T-helper 17 cell (primary cell): Measurements from ENCODE around the gene UBXN1. TPM values are rescaled to one million over a fixed set of nuclear protein-coding genes. Genes with fewer than 3 reads are reported as not detected.
A peak's percentile ranks its signal among the peaks of the same experiment; 100 is the strongest.
"Not testable (repeated sequence)": the region's sequence is repeated elsewhere in the genome, so short reads cannot be mapped to it uniquely, and the experiment has no call there.

Source experiments
- ATAC-seq: fragments of 150-1000 bp; cut with Tn5 transposase; 2 replicates; pipeline ENCODE4 v1.10.0; 2021; ENCODE audit warnings: mild to moderate bottlenecking, moderate library complexity
- DNase-seq, 3 donors: peaks; one replicate each; pipeline versions ENCODE4 v3.0.0 to v3.0.0-alpha.2; 2020 to 2021
- H3K9me3 ChIP-seq: one replicate; pipeline ENCODE4 v1.7.0; 2013; ENCODE audit warnings: low read length, mild to moderate bottlenecking; ENCODE audit not compliant: control insufficient read depth, poor library complexity, severe bottlenecking
- H3K27ac Mint-ChIP-seq: one replicate; pipeline ENCODE4 v1.8.0; 2022; ENCODE audit warnings: mild to moderate bottlenecking, moderate library complexity, mixed read lengths
- H3K27me3 Mint-ChIP-seq: one replicate; pipeline ENCODE4 v1.8.0; 2022; ENCODE audit warnings: mixed read lengths
- H3K36me3 Mint-ChIP-seq: one replicate; pipeline ENCODE4 v1.8.0; 2022; ENCODE audit warnings: low read depth, mixed read lengths
- H3K4me1 Mint-ChIP-seq: one replicate; pipeline ENCODE4 v1.8.0; 2022; ENCODE audit warnings: mild to moderate bottlenecking, mixed read lengths
- H3K4me3 Mint-ChIP-seq: one replicate; pipeline ENCODE4 v1.8.0; 2022; ENCODE audit warnings: mild to moderate bottlenecking, moderate library complexity, mixed read lengths
- total RNA-seq, 4 donors: library from RNA in 2 of 4; stranded (reverse) in 2 of 4; gene quantifications; one replicate each; pipeline ENCODE4 v1.2.3 and lab custom pipeline; 2022 to 2026

UBXN1 gene
- total RNA-seq, 2 donors from 2014 or later = 195 to 203 TPM

GRCh38 chr11:62705413-62705812, 26.5 kb upstream of the UBXN1 start:
- ATAC-seq (no peak), DNase-seq (no peak)
- Mint-ChIP-seq H3K27ac (peak overlapping the region; percentile 88), H3K27me3 (no peaks in the 10 kb centered on the region), H3K4me1 (peaks cover 29% of the 10 kb centered on the region), H3K36me3 (no peaks in the 10 kb centered on the region), H3K4me3 (peak overlapping the region; percentile 97)
- no peaks in the 10 kb centered on the region for H3K9me3 ChIP-seq

- not testable (repeated sequence) for DNase-seq, H3K36me3 Mint-ChIP-seq, ATAC-seq, H3K27me3 Mint-ChIP-seq, H3K9me3 ChIP-seq
- H3K4me3 Mint-ChIP-seq = peak overlapping the region; percentile 19
- peak overlapping the region; percentile 39 for H3K27ac Mint-ChIP-seq
- H3K4me1 Mint-ChIP-seq = peaks cover 21% of the 10 kb centered on the region
Observed at GRCh38 chr11:62703921-62704320, 25.0 kb upstream of the UBXN1 start.

DNA sequence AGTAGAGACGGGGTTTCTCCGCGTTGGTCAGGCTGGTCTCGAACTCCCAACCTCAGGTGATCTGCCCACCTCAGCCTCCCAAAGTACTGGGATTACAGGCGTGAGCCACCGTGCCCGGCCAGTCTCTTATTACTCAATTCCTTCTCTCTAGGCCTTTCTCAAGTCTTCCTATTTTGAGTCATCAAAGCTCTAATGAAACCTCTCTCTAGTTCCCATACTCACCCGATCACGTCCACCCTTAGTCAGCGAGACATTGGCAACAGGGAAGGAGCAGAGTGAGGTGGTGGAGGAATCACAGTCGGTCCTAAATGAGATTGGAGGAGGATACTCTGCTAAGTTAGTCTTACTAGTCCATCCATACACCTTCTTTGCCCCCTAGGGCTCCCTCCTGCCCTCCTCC, 23.4 kb upstream of the UBXN1 start:
- no peak overlapping the region for H3K4me3 Mint-ChIP-seq
- H3K36me3 Mint-ChIP-seq = no peaks in the 10 kb centered on the region
- H3K27me3 Mint-ChIP-seq = no peaks in the 10 kb centered on the region
- H3K9me3 ChIP-seq = no peaks in the 10 kb centered on the region
- DNase-seq (no peak), ATAC-seq (no peak)
- peaks cover 13% of the 10 kb centered on the region for H3K4me1 Mint-ChIP-seq
- no peak overlapping the region for H3K27ac Mint-ChIP-seq

DNA sequence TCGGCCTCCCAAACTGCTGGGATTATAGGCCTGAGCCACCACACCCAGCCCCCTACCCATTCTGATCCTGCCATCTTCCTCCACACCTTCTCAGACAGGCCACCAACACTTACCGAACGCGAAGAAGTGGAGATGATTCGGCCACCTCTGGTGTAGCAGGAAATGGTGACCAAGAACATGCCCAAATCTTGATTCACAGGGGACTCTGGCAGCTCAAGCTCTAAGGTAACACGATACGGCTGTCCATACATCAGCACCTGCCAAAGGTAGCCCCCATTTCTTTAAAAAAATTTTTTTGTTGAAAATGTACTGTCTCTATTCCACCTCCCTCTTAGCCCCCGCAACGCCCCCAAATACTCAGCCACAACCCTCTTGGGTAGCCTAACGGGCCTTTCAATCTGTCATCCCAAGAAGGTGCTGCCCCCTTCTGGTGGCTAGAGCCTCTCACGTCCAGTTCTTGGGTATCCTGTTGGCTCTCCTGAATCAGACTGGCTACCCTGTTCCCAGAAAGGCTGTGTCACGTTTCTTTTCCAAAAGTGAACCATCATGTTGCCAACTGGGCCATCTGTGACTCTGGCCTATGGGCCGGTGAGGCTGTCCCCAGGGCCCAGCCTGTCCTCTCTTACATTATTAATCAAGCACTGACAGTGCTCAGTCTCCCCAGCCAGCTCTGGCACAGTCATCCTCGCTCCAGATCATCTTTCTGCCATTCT, 15.7 kb upstream of the UBXN1 start:
- Mint-ChIP-seq H3K4me3 (no peak overlapping the region), H3K27me3 (no peaks in the 10 kb centered on the region), H3K36me3 (peaks cover 3% of the 10 kb centered on the region), H3K27ac (no peak overlapping the region), H3K4me1 (peaks cover 7% of the 10 kb centered on the region)
- no peaks in the 10 kb centered on the region for H3K9me3 ChIP-seq
- peak; percentile 59 to 70 (median 61) for DNase-seq
- ATAC-seq = peak; percentile 84

- not testable (repeated sequence) for H3K27me3 Mint-ChIP-seq, H3K4me3 Mint-ChIP-seq, H3K9me3 ChIP-seq, H3K4me1 Mint-ChIP-seq, DNase-seq, H3K36me3 Mint-ChIP-seq, ATAC-seq, H3K27ac Mint-ChIP-seq
Observed at GRCh38 chr11:62693624-62694023, 14.8 kb upstream of the UBXN1 start.

DNA sequence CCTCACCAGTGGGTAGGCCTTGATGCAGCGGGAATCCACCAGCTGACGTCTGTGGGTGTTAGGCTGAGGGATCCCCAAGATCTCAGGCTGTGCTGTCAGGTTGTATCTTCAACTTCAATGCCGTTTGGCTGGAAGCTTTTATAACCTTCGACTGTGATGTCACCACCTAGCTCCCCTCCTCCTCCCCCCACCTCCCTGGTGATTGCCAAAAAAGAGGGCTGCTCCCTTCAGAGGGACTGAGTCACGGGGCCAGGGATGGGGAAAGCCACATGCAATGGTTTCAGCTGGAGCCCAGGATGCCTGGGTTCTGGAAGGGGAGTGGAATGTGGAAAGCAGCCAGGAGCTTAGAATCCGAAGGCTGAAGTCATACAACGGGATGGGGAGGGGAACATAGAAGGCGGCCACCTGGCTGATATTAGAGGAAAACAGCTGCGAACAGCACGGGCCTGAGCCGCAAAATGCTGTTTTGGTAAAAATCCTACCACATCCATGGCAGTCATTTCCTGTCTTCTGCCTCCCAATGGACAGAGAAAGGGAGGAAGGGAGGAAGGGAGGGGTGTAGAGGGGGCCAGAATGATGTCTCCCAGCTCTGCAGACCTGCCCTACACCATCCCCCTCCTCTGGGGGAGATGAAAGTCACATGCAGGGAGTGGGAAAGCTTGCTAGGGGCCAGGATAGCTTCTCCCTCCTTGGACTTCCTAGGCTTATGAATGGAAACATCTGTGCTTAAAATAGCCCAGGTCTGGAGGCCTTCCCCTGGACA, 10.7 kb upstream of the UBXN1 start, which contains the start of gene LRRN4CL:
TSS of gene LRRN4CL (minus strand) at position 110 of the 763 bp plus-strand sequence. CDS start 1,022 bp downstream, outside the sequence.
- H3K4me1 Mint-ChIP-seq = peaks cover 4% of the 10 kb centered on the region
- no peak for DNase-seq
- H3K27me3 Mint-ChIP-seq = no peaks in the 10 kb centered on the region
- peaks cover 3% of the 10 kb centered on the region for H3K36me3 Mint-ChIP-seq
- no peak within 1 kb of the TSS for H3K27ac Mint-ChIP-seq
- ATAC-seq = no peak
- H3K4me3 Mint-ChIP-seq = no peak within 1 kb of the TSS
- no peaks in the 10 kb centered on the region for H3K9me3 ChIP-seq

DNA sequence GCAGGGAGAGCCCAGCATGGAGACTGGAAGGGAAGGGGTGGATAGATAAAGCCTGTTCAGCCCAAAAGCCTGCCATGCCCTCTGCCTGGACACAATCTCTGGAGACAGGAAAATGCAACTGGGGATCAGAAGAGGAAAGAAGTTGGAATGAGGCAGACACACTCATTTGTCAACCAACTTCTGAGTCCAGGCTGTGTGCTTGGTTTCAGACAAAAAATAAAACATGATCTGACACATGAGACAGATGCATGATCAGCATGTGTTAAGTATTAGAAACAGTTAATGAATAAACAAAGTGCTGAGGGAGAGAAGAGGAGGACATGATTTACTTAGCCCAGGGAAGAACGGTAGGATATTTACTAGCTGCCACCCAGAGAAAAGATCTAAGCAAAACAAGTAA, 9.6 kb upstream of the UBXN1 start:
- H3K9me3 ChIP-seq = no peaks in the 10 kb centered on the region
- ATAC-seq = no peak
- Mint-ChIP-seq H3K4me1 (peaks cover 4% of the 10 kb centered on the region), H3K36me3 (peaks cover 3% of the 10 kb centered on the region), H3K4me3 (no peak overlapping the region), H3K27ac (no peak overlapping the region), H3K27me3 (no peaks in the 10 kb centered on the region)
- no peak for DNase-seq

- H3K27ac Mint-ChIP-seq = no peak overlapping the region
- H3K9me3 ChIP-seq = no peaks in the 10 kb centered on the region
Observed at GRCh38 chr11:62687508-62688396, 8.9 kb upstream of the UBXN1 start.

GRCh38 chr11:62682518-62682917, 3.6 kb upstream of the UBXN1 start:
- Mint-ChIP-seq H3K4me3 (no peak overlapping the region), H3K27ac (no peak overlapping the region)

More at GRCh38 chr11:62687508-62688396, 8.9 kb upstream of the UBXN1 start:
- H3K36me3 Mint-ChIP-seq = peaks cover 3% of the 10 kb centered on the region
- no peaks in the 10 kb centered on the region for H3K27me3 Mint-ChIP-seq
- H3K4me1 Mint-ChIP-seq = peaks cover 4% of the 10 kb centered on the region
- DNase-seq (no peak), ATAC-seq (no peak)
- no peak overlapping the region for H3K4me3 Mint-ChIP-seq

DNA sequence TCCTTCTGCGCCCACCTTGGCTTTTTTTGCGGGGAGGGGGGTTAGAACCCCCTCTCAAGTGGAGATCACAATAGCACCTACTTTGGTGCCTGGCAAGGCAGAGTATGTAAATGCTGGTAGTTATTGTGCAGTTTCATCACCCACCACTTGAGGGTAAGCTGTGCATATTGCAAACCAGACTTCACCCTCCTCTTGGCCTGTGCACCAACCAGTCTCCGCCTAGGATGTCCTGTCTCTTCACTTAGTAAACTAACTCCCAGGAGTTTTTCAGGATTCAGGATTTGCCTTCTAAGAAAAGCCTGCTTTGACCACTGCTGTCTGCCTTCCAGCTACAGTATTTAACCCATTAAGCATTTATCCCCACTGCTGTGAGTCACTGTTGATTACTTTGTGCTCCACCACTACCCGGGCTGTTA, 2.0 kb upstream of the UBXN1 start:
- H3K4me3 Mint-ChIP-seq = peak overlapping the region; percentile 45
- ATAC-seq = peak; percentile 72
- peaks cover 28% of the 10 kb centered on the region for H3K4me1 Mint-ChIP-seq
- H3K27ac Mint-ChIP-seq = peak overlapping the region; percentile 97
- H3K36me3 Mint-ChIP-seq = peaks cover 2% of the 10 kb centered on the region
- H3K9me3 ChIP-seq = no peaks in the 10 kb centered on the region
- H3K27me3 Mint-ChIP-seq = no peaks in the 10 kb centered on the region
- DNase-seq = no peak

More at GRCh38 chr11:62682518-62682917, 3.6 kb upstream of the UBXN1 start:
- no peaks in the 10 kb centered on the region for H3K9me3 ChIP-seq
- ATAC-seq (no peak), DNase-seq (no peak)
- H3K4me1 Mint-ChIP-seq = peaks cover 17% of the 10 kb centered on the region
- H3K27me3 Mint-ChIP-seq = no peaks in the 10 kb centered on the region
- peaks cover 2% of the 10 kb centered on the region for H3K36me3 Mint-ChIP-seq

GRCh38 chr11:62678433-62678769, 472 bp downstream of the UBXN1 start:
- Mint-ChIP-seq H3K27ac (peak overlapping the region; percentile 97), H3K4me1 (peaks cover 31% of the 10 kb centered on the region), H3K36me3 (peaks cover 5% of the 10 kb centered on the region), H3K4me3 (peak overlapping the region; percentile 91), H3K27me3 (no peaks in the 10 kb centered on the region)
- DNase-seq (no peak), ATAC-seq (no peak)
- H3K9me3 ChIP-seq = no peaks in the 10 kb centered on the region

GRCh38 chr11:62677714-62678113, 1.2 kb downstream of the UBXN1 start:
- peaks cover 33% of the 10 kb centered on the region for H3K4me1 Mint-ChIP-seq
- H3K36me3 Mint-ChIP-seq = peaks cover 5% of the 10 kb centered on the region
- peak overlapping the region; percentile 97 for H3K27ac Mint-ChIP-seq
- ATAC-seq (no peak), DNase-seq (no peak)
- no peaks in the 10 kb centered on the region for H3K9me3 ChIP-seq
- H3K27me3 Mint-ChIP-seq = no peaks in the 10 kb centered on the region
- H3K4me3 Mint-ChIP-seq = peak overlapping the region; percentile 91

- no peak for DNase-seq
- Mint-ChIP-seq H3K27me3 (no peaks in the 10 kb centered on the region), H3K27ac (peak overlapping the region; percentile 97), H3K36me3 (peaks cover 5% of the 10 kb centered on the region), H3K4me3 (peak overlapping the region; percentile 91), H3K4me1 (peaks cover 37% of the 10 kb centered on the region)
- ATAC-seq = no peak
- no peaks in the 10 kb centered on the region for H3K9me3 ChIP-seq
Observed at GRCh38 chr11:62677156-62677555, 1.7 kb downstream of the UBXN1 start.
